Activated effector memory CD4-positive, alpha-beta T cell treated with anti-CD3 and anti-CD28 coated beads, Interleukin-2, amount 50 U/mL, for 16 hours (primary cell): Measurements from ENCODE around the gene CFTR.

ENCODE experiments used
- DNase-seq: peaks from one replicate; pipeline ENCODE4 v3.0.0-alpha.2; 2020

Gene CFTR

GRCh38 chr7:117656806-117657205, 177.0 kb downstream of the CFTR start:
- no peak for DNase-seq

- DNase-seq = no peak
Observed at GRCh38 chr7:117659531-117660011, 179.7 kb downstream of the CFTR start.

GRCh38 chr7:117661328-117661727, 181.5 kb downstream of the CFTR start:
- DNase-seq = no peak

GRCh38 chr7:117664047-117664446, 184.2 kb downstream of the CFTR start:
- no peak for DNase-seq

GRCh38 chr7:117665368-117665767, 185.5 kb downstream of the CFTR start:
- DNase-seq = no peak

GRCh38 chr7:117666031-117666430, 186.2 kb downstream of the CFTR start:
- no peak for DNase-seq

- no peak for DNase-seq
Observed at GRCh38 chr7:117666689-117667088, 186.9 kb downstream of the CFTR start.

GRCh38 chr7:117667456-117667855, 187.6 kb downstream of the CFTR start:
- no peak for DNase-seq

GRCh38 chr7:117669818-117670217, 190.0 kb downstream of the CFTR start:
- DNase-seq = no peak

GRCh38 chr7:117672453-117672852, 192.6 kb downstream of the CFTR start:
- no peak for DNase-seq

- no peak for DNase-seq
Observed at GRCh38 chr7:117673367-117673766, 193.5 kb downstream of the CFTR start.

GRCh38 chr7:117673839-117674238, 194.0 kb downstream of the CFTR start:
- DNase-seq = no peak

GRCh38 chr7:117674617-117675016, 194.8 kb downstream of the CFTR start:
- no peak for DNase-seq

GRCh38 chr7:117675497-117676435, 195.9 kb downstream of the CFTR start:
- DNase-seq = no peak

- DNase-seq = no peak
Observed at GRCh38 chr7:117679120-117679519, 199.3 kb downstream of the CFTR start.

- no peak for DNase-seq
Observed at GRCh38 chr7:117682681-117683385, 203.0 kb downstream of the CFTR start.

GRCh38 chr7:117683430-117684175, 203.8 kb downstream of the CFTR start:
- no peak for DNase-seq

- no peak for DNase-seq
Observed at GRCh38 chr7:117685795-117686194, 206.0 kb downstream of the CFTR start.

- DNase-seq = no peak
Observed at GRCh38 chr7:117686311-117686935, 206.6 kb downstream of the CFTR start.

GRCh38 chr7:117688126-117688525, 208.3 kb downstream of the CFTR start:
- DNase-seq = no peak

- no peak for DNase-seq
Observed at GRCh38 chr7:117689406-117689805, 209.6 kb downstream of the CFTR start.

GRCh38 chr7:117690147-117690546, 210.3 kb downstream of the CFTR start:
- no peak for DNase-seq

- DNase-seq = no peak
Observed at GRCh38 chr7:117692338-117692737, 212.5 kb downstream of the CFTR start.
